ENCODE results near the gene DCDC1. TPM values are rescaled to one million over a fixed set of nuclear protein-coding genes. Genes with fewer than 3 reads are reported as not detected.

Gene DCDC1
- total and polyA plus RNA-seq, 2 donors (not counting 1 experiment from before 2014, with no cell fraction given), result 0.05 to 0.17 TPM

GRCh38 chr11:30983776-30984441 is 385.6 kb downstream of the DCDC1 start:
- Histone ChIP-seq H3K79me2 (ENCODE audit: control insufficient read depth, insufficient read depth, low read length) (no peaks in the 10 kb centered on the region), H3K9me3 (ENCODE audit: control insufficient read depth, insufficient read depth, low read depth, low read length) (no peaks in the 10 kb centered on the region), H3K36me3 (ENCODE audit: control insufficient read depth, insufficient read depth, low read length) (no peaks in the 10 kb centered on the region), H3K27me3 (ENCODE audit: control insufficient read depth, insufficient read depth, low read length) (no peaks in the 10 kb centered on the region), H4K20me1 (ENCODE audit: control insufficient read depth, extremely low read depth, insufficient read depth, low read length) (no peaks in the 10 kb centered on the region), H3K9ac (ENCODE audit: insufficient read depth, low read length) (no peak overlapping the region), H3K27ac (ENCODE audit: insufficient read depth, low read length) (no peak overlapping the region), H3K4me2 (ENCODE audit: extremely low read depth, insufficient read depth, low read length) (no peak overlapping the region), H3K4me3 (replicated peaks in 1 of 4; ENCODE audit: control extremely low read depth in 1 of 4, insufficient read depth in 1 of 4, low read depth in 3 of 4, low read length in 4 of 4) (no peak overlapping the region), H2AFZ (ENCODE audit: low read length) (no peak overlapping the region), H3K4me1 (ENCODE audit: control insufficient read depth, extremely low read depth, insufficient read depth, low read length) (no peaks in the 10 kb centered on the region)
- DNase-seq (ENCODE audit: low read depth in 2 of 2), result no peak
- TF ChIP-seq, protein P1, sequence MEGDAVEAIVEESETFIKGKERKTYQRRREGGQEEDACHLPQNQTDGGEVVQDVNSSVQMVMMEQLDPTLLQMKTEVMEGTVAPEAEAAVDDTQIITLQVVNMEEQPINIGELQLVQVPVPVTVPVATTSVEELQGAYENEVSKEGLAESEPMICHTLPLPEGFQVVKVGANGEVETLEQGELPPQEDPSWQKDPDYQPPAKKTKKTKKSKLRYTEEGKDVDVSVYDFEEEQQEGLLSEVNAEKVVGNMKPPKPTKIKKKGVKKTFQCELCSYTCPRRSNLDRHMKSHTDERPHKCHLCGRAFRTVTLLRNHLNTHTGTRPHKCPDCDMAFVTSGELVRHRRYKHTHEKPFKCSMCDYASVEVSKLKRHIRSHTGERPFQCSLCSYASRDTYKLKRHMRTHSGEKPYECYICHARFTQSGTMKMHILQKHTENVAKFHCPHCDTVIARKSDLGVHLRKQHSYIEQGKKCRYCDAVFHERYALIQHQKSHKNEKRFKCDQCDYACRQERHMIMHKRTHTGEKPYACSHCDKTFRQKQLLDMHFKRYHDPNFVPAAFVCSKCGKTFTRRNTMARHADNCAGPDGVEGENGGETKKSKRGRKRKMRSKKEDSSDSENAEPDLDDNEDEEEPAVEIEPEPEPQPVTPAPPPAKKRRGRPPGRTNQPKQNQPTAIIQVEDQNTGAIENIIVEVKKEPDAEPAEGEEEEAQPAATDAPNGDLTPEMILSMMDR (conservative IDR thresholded peaks at IDR 0.05 in 1 of 2, IDR thresholded peaks at IDR 0.05 in 1 of 2; ENCODE audit: low read depth in 1 of 2, low read length in 2 of 2), result no peak
- TF ChIP-seq EZH2 (IDR thresholded peaks at IDR 0.05; ENCODE audit: low read length, missing control alignments), result no peak

GRCh38 chr11:30983143-30983542 is 386.4 kb downstream of the DCDC1 start:
- Histone ChIP-seq H3K4me2 (ENCODE audit: extremely low read depth, insufficient read depth, low read length) (no peak overlapping the region), H3K79me2 (ENCODE audit: control insufficient read depth, insufficient read depth, low read length) (no peaks in the 10 kb centered on the region), H3K36me3 (ENCODE audit: control insufficient read depth, insufficient read depth, low read length) (no peaks in the 10 kb centered on the region), H2AFZ (ENCODE audit: low read length) (no peak overlapping the region), H3K27me3 (ENCODE audit: control insufficient read depth, insufficient read depth, low read length) (no peaks in the 10 kb centered on the region), H3K27ac (ENCODE audit: insufficient read depth, low read length) (no peak overlapping the region), H3K9me3 (ENCODE audit: control insufficient read depth, insufficient read depth, low read depth, low read length) (no peaks in the 10 kb centered on the region), H3K4me1 (ENCODE audit: control insufficient read depth, extremely low read depth, insufficient read depth, low read length) (no peaks in the 10 kb centered on the region), H3K4me3 (replicated peaks in 1 of 4; ENCODE audit: control extremely low read depth in 1 of 4, insufficient read depth in 1 of 4, low read depth in 3 of 4, low read length in 4 of 4) (no peak overlapping the region), H3K9ac (ENCODE audit: insufficient read depth, low read length) (no peak overlapping the region), H4K20me1 (ENCODE audit: control insufficient read depth, extremely low read depth, insufficient read depth, low read length) (no peaks in the 10 kb centered on the region)
- TF ChIP-seq, protein P1 (conservative IDR thresholded peaks at IDR 0.05 in 1 of 2, IDR thresholded peaks at IDR 0.05 in 1 of 2; ENCODE audit: low read depth in 1 of 2, low read length in 2 of 2), result no peak
- TF ChIP-seq EZH2 (IDR thresholded peaks at IDR 0.05; ENCODE audit: low read length, missing control alignments), result no peak
- DNase-seq (ENCODE audit: low read depth in 2 of 2), result peak in 1 of 2 donors; percentile 18

DNA sequence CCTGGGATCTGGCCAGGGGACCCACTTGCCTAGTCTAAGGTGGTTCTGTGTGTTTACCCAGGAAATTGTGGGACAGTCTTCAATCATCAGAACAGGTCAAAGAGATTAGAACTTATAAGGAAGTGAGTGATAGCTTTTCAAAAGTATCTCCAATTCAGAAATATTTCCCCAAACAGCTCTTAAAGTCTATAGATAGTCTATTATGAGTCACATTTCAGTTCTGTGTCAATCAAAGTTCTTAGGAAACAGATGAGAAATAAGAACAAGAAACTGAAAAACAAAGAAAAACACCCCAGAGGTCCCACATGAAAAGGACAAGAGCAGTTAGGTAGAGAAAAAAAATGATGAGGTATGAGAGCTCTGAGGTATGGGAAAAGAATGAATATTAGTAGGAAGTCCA is 402.0 kb downstream of the DCDC1 start:
- no peaks in the 10 kb centered on the region for H3K27me3 ChIP-seq (ENCODE audit: control insufficient read depth, insufficient read depth, low read length)
- no peaks in the 10 kb centered on the region for H3K9me3 ChIP-seq (ENCODE audit: control insufficient read depth, insufficient read depth, low read depth, low read length)
- H3K36me3 ChIP-seq (ENCODE audit: control insufficient read depth, insufficient read depth, low read length), result no peaks in the 10 kb centered on the region
- no peak overlapping the region for H3K27ac ChIP-seq (ENCODE audit: insufficient read depth, low read length)
- no peak overlapping the region for H3K9ac ChIP-seq (ENCODE audit: insufficient read depth, low read length)
- H3K4me2 ChIP-seq (ENCODE audit: extremely low read depth, insufficient read depth, low read length), result no peak overlapping the region
- H3K4me1 ChIP-seq (ENCODE audit: control insufficient read depth, extremely low read depth, insufficient read depth, low read length), result no peaks in the 10 kb centered on the region
- H3K79me2 ChIP-seq (ENCODE audit: control insufficient read depth, insufficient read depth, low read length), result no peaks in the 10 kb centered on the region
- no peaks in the 10 kb centered on the region for H4K20me1 ChIP-seq (ENCODE audit: control insufficient read depth, extremely low read depth, insufficient read depth, low read length)
- H2AFZ ChIP-seq (ENCODE audit: low read length), result no peak overlapping the region
- H3K4me3 ChIP-seq (replicated peaks in 1 of 4; ENCODE audit: control extremely low read depth in 1 of 4, insufficient read depth in 1 of 4, low read depth in 3 of 4, low read length in 4 of 4), result no peak overlapping the region
- no peak for DNase-seq (ENCODE audit: low read depth in 2 of 2)
- TF ChIP-seq, protein P1 (conservative IDR thresholded peaks at IDR 0.05 in 1 of 2, IDR thresholded peaks at IDR 0.05 in 1 of 2; ENCODE audit: low read depth in 1 of 2, low read length in 2 of 2), result no peak
- TF ChIP-seq EZH2 (IDR thresholded peaks at IDR 0.05; ENCODE audit: low read length, missing control alignments), result no peak
